Measurements from ENCODE around the gene KIAA1614. TPM values are rescaled to one million over a fixed set of nuclear protein-coding genes. Genes with fewer than 3 reads are reported as not detected.
A peak's percentile ranks its signal among the peaks of the same experiment; 100 is the strongest.

KIAA1614 gene
- total RNA-seq, 1 experiment from 2014 or later: 0.32 TPM

GRCh38 chr1:180901076-180901990 lies 11.4 kb upstream of the KIAA1614 start:
- in situ Hi-C loops (cut with HindIII; ENCODE audit: low pct_unique_long_range_greater_than_20kb, low sequenced_read_pairs): no loop called here
- no peak for DNase-seq (ENCODE audit: low read depth, low spot score)

GRCh38 chr1:180902541-180902940 lies 10.2 kb upstream of the KIAA1614 start:
- in situ Hi-C loops (cut with HindIII; ENCODE audit: low pct_unique_long_range_greater_than_20kb, low sequenced_read_pairs): no loop called here
- no peak for DNase-seq (ENCODE audit: low read depth, low spot score)

GRCh38 chr1:180905927-180906326 lies 6.8 kb upstream of the KIAA1614 start:
- no peak for DNase-seq (ENCODE audit: low read depth, low spot score)
- in situ Hi-C loops (cut with HindIII; ENCODE audit: low pct_unique_long_range_greater_than_20kb, low sequenced_read_pairs): no loop called here

GRCh38 chr1:180906511-180906910 lies 6.2 kb upstream of the KIAA1614 start:
- DNase-seq (ENCODE audit: low read depth, low spot score): no peak
- in situ Hi-C loops (cut with HindIII; ENCODE audit: low pct_unique_long_range_greater_than_20kb, low sequenced_read_pairs): no loop called here

- DNase-seq (ENCODE audit: low read depth, low spot score): no peak
- in situ Hi-C loops (cut with HindIII; ENCODE audit: low pct_unique_long_range_greater_than_20kb, low sequenced_read_pairs): no loop called here
Observed at GRCh38 chr1:180907313-180908055, 5.2 kb upstream of the KIAA1614 start.

- no peak for DNase-seq (ENCODE audit: low read depth, low spot score)
- in situ Hi-C loops (cut with HindIII; ENCODE audit: low pct_unique_long_range_greater_than_20kb, low sequenced_read_pairs): no loop called here
Observed at GRCh38 chr1:180908074-180908765, 4.5 kb upstream of the KIAA1614 start.

GRCh38 chr1:180909005-180909414 lies 3.7 kb upstream of the KIAA1614 start:
- in situ Hi-C loops (cut with HindIII; ENCODE audit: low pct_unique_long_range_greater_than_20kb, low sequenced_read_pairs): no loop called here
- no peak for DNase-seq (ENCODE audit: low read depth, low spot score)

- in situ Hi-C loops (cut with HindIII; ENCODE audit: low pct_unique_long_range_greater_than_20kb, low sequenced_read_pairs): no loop called here
- no peak for DNase-seq (ENCODE audit: low read depth, low spot score)
Observed at GRCh38 chr1:180909462-180909976, 3.2 kb upstream of the KIAA1614 start.

GRCh38 chr1:180911640-180912191 lies 981 bp upstream of the KIAA1614 start:
- in situ Hi-C loops (cut with HindIII; ENCODE audit: low pct_unique_long_range_greater_than_20kb, low sequenced_read_pairs): no loop called here
- DNase-seq (ENCODE audit: low read depth, low spot score): no peak

- DNase-seq (ENCODE audit: low read depth, low spot score): no peak
- in situ Hi-C loops (cut with HindIII; ENCODE audit: low pct_unique_long_range_greater_than_20kb, low sequenced_read_pairs): no loop called here
Observed at GRCh38 chr1:180912211-180912800, 391 bp upstream of the KIAA1614 start.

GRCh38 chr1:180915426-180915965 lies 2.8 kb downstream of the KIAA1614 start:
- no peak for DNase-seq (ENCODE audit: low read depth, low spot score)
- in situ Hi-C loops (cut with HindIII; ENCODE audit: low pct_unique_long_range_greater_than_20kb, low sequenced_read_pairs): no loop called here

- DNase-seq (ENCODE audit: low read depth, low spot score): no peak
- in situ Hi-C loops (cut with HindIII; ENCODE audit: low pct_unique_long_range_greater_than_20kb, low sequenced_read_pairs): no loop called here
Observed at GRCh38 chr1:180916012-180916770, 3.5 kb downstream of the KIAA1614 start.

- no peak for DNase-seq (ENCODE audit: low read depth, low spot score)
- in situ Hi-C loops (cut with HindIII; ENCODE audit: low pct_unique_long_range_greater_than_20kb, low sequenced_read_pairs): no loop called here
Observed at GRCh38 chr1:180916771-180917170, 4.1 kb downstream of the KIAA1614 start.

- DNase-seq (ENCODE audit: low read depth, low spot score): peak; percentile 55
- in situ Hi-C loops (cut with HindIII; ENCODE audit: low pct_unique_long_range_greater_than_20kb, low sequenced_read_pairs): no loop called here
Observed at GRCh38 chr1:180917306-180918065, 4.8 kb downstream of the KIAA1614 start.

- no peak for DNase-seq (ENCODE audit: low read depth, low spot score)
- in situ Hi-C loops (cut with HindIII; ENCODE audit: low pct_unique_long_range_greater_than_20kb, low sequenced_read_pairs): no loop called here
Observed at GRCh38 chr1:180918519-180918918, 5.8 kb downstream of the KIAA1614 start.

- DNase-seq (ENCODE audit: low read depth, low spot score): no peak
- in situ Hi-C loops (cut with HindIII; ENCODE audit: low pct_unique_long_range_greater_than_20kb, low sequenced_read_pairs): no loop called here
Observed at GRCh38 chr1:180919183-180919700, 6.5 kb downstream of the KIAA1614 start.

Measured in SK-MEL-5 (cell line).